Measurements from ENCODE around the gene HDLBP. TPM values are rescaled to one million over a fixed set of nuclear protein-coding genes. Genes with fewer than 3 reads are reported as not detected.
A peak's percentile ranks its signal among the peaks of the same experiment; 100 is the strongest.

HDLBP gene
- total and polyA plus RNA-seq, 2 of the 4 experiments (the other 2 are of a cell fraction): 648 to 1,165 TPM

- Histone ChIP-seq H3K4me3 (ENCODE audit: insufficient read depth, low read depth, low read length) (peak overlapping the region; percentile 74), H3K36me3 (ENCODE audit: control insufficient read depth, insufficient read depth, low read length) (peaks cover 24% of the 10 kb centered on the region), H4K5ac (ENCODE audit: low read depth, low read length) (peak overlapping the region; percentile 28; the same call in 1 of the 2 replicates), H3K4me1 (ENCODE audit: control insufficient read depth, insufficient read depth, low read length) (peaks cover 25% of the 10 kb centered on the region), H3K18ac (ENCODE audit: low read depth, low read length) (peak overlapping the region; percentile 48), H2BK20ac (ENCODE audit: low read depth, low read length) (no peak overlapping the region), H4K20me1 (ENCODE audit: insufficient read depth, low read length) (peaks cover 75% of the 10 kb centered on the region), H2BK15ac (ENCODE audit: low read depth, low read length) (no peak overlapping the region), H3K27ac (ENCODE audit: insufficient read depth, low read length) (peak overlapping the region; percentile 75), H2AK9ac (replicated peaks; ENCODE audit: low read depth, low read length, poor library complexity) (peak overlapping the region; percentile 99), H4K91ac (ENCODE audit: insufficient read depth, low read depth, low read length) (peak overlapping the region; percentile 95), H2BK120ac (ENCODE audit: low read depth, low read length) (no peak overlapping the region), H3K4ac (ENCODE audit: low read depth, low read length) (peak overlapping the region; percentile 91), H4K8ac (ENCODE audit: low read depth in 2 of 2, low read length in 2 of 2) (peak overlapping the region in 1 of 2 experiments; percentile 87; a peak in 2 of 4 replicates), H3K56ac (ENCODE audit: extremely low read depth, insufficient read depth, low read length) (peak overlapping the region; percentile 82), H2BK5ac (ENCODE audit: low read depth, low read length, poor library complexity, severe bottlenecking) (peak overlapping the region; percentile 88), H3K9me3 (ENCODE audit: control insufficient read depth, insufficient read depth, low read length) (no peaks in the 10 kb centered on the region), H3K9ac (ENCODE audit: low read depth, low read length) (peak overlapping the region; percentile 88), H2AFZ (replicated peaks; ENCODE audit: low read length, poor library complexity) (peak overlapping the region; percentile 79), H3K79me1 (ENCODE audit: low read depth in 1 of 2, low read length in 2 of 2) (peaks cover 29 to 72% of the 10 kb centered on the region in 2 experiments), H3K4me2 (ENCODE audit: low read depth, low read length) (peak overlapping the region; percentile 91), H3K14ac (replicated peaks; ENCODE audit: low read depth, low read length) (peak overlapping the region; percentile 98), H3K9me1 (ENCODE audit: insufficient read depth, low read length) (peaks cover 39% of the 10 kb centered on the region), H3K27me3 (ENCODE audit: control insufficient read depth, insufficient read depth, low read length) (no peaks in the 10 kb centered on the region), H3K23ac (ENCODE audit: low read depth, low read length) (peak overlapping the region; percentile 92), H2AK5ac (ENCODE audit: low read depth, low read length) (peak overlapping the region; percentile 83)
- ATAC-seq (ENCODE audit: low read depth) (peak; percentile 70), DNase-seq (peak; percentile 79)
- dilution Hi-C loops (cut with HindIII; ENCODE audit: low sequenced_read_pairs, unreplicated experiment): no loop called here
- intact Hi-C loops (cut with micrococcal nuclease): loop anchor here (2.0 to 5.0 kb wide), 2 partner anchors 43 to 235 kb away; partner anchors contain the start of genes HDLBP, SEPTIN2 and STK25
- CTCF ChIA-PET: no interaction called here
- in situ Hi-C loops (cut with MboI; ENCODE audit: low sequenced_read_pairs): no loop called here
- POLR2A ChIA-PET (ENCODE audit: unreplicated experiment): interaction anchor here (0.6 to 1.0 kb wide), 2 partner anchors 53 to 278 kb away, joined by 3 to 10 read pairs; no protein-coding TSS in a partner anchor
- WGBS, 2 experiments (ENCODE audit: extremely low coverage in 2 of 2, insufficient read length in 1 of 2): 2% methylated on average over 16 of the region's 37 CpGs; no CpG with 5 or more reads in 1 of the 2 experiments
- no TSS peak for BruUV-seq (replicated peaks)
- peak; percentile 79 for TF ChIP-seq POLR2A (IDR thresholded peaks at IDR 0.05; ENCODE audit: low read depth, low read length)
- TF ChIP-seq NFE2L2 (IDR thresholded peaks at IDR 0.05; ENCODE audit: low read depth, low read length): no peak
- TF ChIP-seq RFX5 (IDR thresholded peaks at IDR 0.05; ENCODE audit: low read depth, low read length): no peak
- peak; percentile 56; the same call in 1 of the 2 replicates for TF ChIP-seq MAZ (IDR thresholded peaks at IDR 0.05; ENCODE audit: borderline replicate concordance, low read depth, low read length)
- TF ChIP-seq RCOR1 (IDR thresholded peaks at IDR 0.05; ENCODE audit: insufficient replicate concordance, low read length): no peak
- TF ChIP-seq MXI1 (IDR thresholded peaks at IDR 0.05; ENCODE audit: borderline replicate concordance, low read depth, low read length): peak; percentile 98
- no peak for TF ChIP-seq CEBPB (IDR thresholded peaks at IDR 0.05; ENCODE audit: low read depth, low read length)
- no peak for TF ChIP-seq BHLHE40 (IDR thresholded peaks at IDR 0.05; ENCODE audit: low read depth, low read length)
- TF ChIP-seq MAFK (IDR thresholded peaks at IDR 0.05; ENCODE audit: low read depth, low read length): peak; percentile 56
- TF ChIP-seq SMC3 (IDR thresholded peaks at IDR 0.05; ENCODE audit: low read depth, low read length): no peak
- no peak for TF ChIP-seq CTCF (conservative IDR thresholded peaks at IDR 0.05; ENCODE audit: low read depth, low read length)
- TF ChIP-seq CHD1 (IDR thresholded peaks at IDR 0.05; ENCODE audit: low read depth, low read length): no peak
- TF ChIP-seq ELK1 (IDR thresholded peaks at IDR 0.05; ENCODE audit: borderline replicate concordance, low read depth, low read length): no peak
- TF ChIP-seq USF2 (IDR thresholded peaks at IDR 0.05; ENCODE audit: low read depth, low read length): peak; percentile 78
- TF ChIP-seq RAD21 (IDR thresholded peaks at IDR 0.05; ENCODE audit: low read length): 0 out of 2 replicates have a peak, but pooled peaks have one; percentile 4
Measured at GRCh38 chr2:241271706-241272302, 43.7 kb downstream of the HDLBP start.
